Measurements from ENCODE around the gene ABCA8.
"Not testable (repeated sequence)": the region's sequence is repeated elsewhere in the genome, so short reads cannot be mapped to it uniquely, and the experiment has no call there.

The ABCA8 gene

DNA sequence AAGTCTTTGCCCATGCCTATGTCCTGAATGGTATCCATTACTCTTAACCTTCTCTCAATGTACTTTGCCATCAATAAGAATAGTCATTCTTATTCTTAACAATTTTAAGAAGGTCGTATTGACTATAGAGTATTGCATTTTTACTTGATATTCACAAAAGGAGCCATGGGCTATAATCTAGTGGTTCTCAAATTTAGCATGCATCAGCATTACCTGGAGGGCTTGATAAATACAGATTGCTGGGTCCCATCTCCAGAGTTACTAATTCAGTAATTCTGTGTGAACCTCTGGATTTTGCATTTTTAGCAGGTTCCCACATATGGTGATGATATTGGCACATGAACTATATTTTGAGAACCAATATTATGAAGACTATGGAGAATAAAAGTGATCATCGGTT, 89.6 kb downstream of the ABCA8 start:
- no peak for DNase-seq

DNA sequence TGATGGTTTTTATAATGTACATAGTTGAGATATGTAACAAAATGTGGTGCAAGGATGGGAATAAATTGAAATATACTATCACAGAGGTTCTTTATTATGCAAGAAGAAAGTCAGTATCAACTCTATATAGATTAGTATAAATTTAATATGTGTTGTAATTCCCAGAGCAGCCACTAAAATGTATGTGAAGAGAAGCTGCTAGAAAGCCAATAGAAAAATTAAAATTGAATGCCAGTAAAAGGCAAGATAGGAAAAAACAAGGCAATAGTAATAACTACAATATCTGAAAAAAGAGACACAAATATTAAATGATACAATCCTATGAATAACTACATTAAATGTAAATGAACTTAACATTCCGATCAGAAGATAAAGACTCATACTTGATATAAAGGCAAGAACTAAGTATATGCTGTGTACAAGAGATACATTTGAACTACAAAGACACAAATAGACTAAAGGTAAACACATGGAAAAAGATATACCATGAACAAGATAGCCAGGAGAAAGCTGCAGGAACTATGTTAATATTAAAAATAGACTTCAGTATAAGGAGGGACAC, 92.0 kb downstream of the ABCA8 start:
- no peak for DNase-seq

DNA sequence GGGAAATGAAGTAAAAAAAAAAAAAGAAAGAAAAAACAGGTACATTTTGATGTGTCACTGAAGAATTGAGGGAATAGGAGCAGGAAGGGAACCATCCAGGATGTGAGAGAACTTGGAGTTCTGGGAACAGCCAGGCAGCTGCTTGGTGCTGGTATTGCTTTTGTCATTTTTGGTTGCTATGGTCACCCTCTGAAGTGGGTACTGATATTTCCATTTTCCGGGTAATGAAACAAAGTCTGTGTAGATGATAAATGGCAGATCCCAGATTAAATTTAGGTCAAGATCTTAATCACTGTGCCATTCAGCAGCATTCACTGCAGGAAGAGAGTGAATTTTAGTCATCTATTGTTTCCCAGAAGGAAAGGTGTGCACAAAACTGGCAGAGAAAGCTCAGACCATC, 93.6 kb downstream of the ABCA8 start:
- DNase-seq, result no peak

DNA sequence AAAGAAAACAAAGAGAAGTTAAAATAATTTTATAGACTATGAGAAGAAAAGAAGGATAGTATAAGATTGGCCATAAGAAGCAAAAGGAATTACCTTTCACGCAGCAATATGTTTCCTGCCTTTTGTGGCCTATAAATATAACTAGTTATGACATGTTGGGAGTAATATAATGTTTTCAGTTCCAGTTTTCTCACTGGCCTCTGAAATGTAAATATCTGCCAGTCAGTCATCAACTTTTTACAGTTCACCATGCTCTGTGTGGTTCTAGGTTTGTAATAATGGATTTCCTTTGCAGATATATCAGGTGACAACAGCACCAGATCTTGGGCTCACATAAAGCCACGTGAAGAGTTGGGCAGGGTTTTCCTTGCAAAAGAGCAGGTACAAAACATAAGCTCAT, 94.3 kb downstream of the ABCA8 start:
- no peak for DNase-seq

DNA sequence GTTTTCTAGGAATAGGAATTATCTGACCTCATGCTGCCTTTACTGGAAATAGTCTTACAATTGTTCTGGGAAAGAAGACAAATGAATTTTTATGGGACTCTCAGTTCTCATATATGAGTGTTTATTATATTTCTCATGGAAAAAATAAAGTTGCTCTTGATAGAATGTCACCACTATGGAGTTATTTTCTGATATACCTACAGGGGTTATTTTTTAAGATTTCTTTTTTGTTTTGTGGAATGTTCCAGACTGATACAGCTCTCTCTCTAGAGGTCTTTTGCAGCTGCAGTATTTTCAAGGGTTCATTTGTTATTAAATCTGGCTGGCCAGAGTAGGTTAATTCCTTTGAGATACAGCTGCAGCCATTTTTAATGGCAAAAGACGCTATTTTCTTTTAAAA, 100.7 kb downstream of the ABCA8 start:
- DNase-seq, result no peak

DNA sequence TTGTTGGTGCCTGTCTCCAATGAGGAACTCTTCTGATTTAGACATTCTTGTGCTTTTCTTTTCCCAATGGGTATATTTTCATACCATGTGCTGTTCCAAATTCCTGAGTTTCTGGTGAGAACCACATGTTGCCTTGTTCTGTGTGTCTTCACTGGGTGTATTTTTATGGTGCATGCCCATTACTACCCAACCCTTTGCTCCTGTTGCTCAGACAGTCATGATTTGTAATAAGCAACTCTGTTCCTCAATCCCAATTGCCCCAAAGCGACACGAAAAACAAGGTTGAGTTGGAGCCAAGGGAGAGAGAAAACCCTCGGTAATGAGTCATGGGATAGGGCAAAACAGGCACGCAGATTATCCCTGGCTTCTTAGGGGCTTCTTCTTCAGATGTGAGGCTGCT, 101.8 kb downstream of the ABCA8 start:
- no peak for DNase-seq

DNA sequence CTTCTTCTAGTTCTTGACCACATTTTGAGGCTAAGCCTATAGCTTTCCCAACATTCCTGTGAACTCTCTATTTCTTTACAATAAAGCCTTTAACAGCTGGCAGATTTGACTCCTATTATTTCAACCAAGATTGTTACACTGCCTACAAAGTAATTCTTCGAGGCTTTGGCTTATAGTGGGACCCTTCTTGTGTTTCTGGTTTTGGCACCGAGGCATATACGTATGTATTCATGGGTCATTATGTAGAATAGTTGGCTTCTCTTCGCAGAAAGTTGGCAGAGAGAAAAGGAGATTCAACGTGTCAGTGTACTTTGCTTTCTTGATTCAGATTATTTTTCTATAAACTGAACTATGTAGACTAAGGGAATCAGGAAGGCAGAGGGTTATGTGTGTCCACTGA, 102.2 kb downstream of the ABCA8 start:
- DNase-seq, result no peak

DNA sequence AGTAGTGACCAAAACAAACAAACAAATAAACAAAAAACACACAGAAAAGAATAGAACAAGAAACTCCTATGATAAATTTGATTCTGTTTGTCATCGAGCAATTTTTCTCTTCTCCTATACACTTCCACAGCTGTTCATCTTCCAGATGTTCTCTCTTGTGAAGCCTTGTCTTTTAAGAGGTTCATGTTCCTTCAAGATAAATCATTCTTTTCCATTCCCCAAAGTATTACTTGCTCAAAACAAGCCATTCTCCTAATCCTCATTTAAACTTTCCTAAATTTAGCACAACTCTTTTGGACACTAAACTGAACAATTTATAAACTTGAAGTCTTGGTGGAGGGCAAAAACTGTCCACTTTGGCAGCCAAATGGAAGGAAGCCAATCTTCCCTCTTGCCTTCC, 103.3 kb downstream of the ABCA8 start:
- DNase-seq, result no peak

DNA sequence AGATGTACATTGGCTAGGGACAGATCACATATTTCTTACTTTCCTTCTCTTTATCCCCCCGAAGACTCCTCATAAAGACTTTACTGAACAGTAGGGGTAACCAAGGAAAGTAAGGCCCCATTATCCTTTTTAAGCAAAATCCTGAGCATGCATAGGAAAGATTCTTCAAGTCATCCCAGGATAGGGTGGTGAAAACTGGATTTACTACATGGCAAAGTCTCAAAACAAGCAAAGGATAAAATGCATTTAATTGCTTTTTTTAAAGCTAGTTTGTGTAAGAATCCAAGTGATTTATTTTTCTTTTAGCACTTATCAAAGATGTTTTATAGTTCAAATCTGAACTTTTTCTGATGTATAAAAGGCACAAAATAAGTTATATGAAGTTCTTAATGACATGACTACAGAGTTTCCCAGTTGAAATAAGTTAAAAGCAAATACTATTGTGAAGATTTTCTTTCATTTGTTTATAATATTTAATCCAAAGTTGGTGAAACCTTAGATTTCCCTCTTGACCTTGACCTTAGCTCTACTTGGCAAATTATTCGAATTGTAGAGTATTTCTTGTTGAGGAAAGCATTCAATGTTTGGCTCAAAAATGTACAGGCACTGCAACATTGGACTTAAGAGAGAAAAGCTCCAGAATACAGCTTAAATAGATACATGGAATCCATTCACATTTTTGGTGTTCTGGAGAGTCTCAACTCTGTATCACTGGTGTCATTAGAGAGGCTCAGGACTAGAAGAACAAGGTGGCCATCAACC, 104.3 kb downstream of the ABCA8 start:
- no peak for DNase-seq

DNA sequence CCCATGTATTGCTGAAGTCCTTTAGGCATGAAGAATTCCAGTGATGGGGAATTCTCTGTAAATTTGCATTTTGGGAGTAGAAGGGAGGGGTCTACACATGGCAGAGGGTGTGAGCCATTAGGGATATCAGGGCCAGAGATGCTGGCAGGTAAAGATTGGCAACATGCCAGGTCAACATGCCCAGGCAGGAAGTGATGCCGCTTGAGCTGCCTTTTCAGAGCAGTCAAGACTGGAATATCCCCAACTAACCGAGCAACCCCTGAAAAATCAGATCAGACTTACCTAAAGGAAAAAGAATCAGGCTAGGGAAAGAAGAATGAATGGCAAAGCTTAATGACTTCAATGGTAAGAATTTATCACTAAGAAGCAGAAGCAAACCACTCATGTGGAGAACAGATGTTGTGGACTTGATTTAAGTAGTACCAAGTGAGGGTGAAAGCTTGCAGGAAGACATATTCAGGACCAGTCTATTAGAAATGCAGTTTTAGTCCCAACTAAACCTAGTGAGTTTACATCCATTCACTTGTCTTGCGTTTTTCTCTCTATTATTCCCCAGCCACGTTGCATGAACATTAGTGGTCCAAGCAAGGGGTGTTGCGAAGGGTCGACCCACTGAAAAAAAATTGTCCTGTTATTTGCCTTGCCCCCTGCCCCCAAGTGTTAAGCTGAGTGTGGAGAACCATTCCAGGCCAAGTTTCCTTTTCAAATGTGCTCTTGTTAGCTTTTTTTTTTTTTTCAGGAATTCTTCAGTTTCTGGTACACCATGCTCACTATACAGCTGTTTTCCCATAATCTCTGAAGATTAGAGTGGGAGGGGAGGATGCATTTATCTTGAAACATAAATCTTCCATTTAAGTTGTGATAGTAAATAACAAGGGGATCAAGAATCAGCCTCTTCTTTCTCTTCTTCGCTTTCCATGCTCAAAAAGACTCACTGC, 105.2 kb downstream of the ABCA8 start:
- DNase-seq, result no peak

DNA sequence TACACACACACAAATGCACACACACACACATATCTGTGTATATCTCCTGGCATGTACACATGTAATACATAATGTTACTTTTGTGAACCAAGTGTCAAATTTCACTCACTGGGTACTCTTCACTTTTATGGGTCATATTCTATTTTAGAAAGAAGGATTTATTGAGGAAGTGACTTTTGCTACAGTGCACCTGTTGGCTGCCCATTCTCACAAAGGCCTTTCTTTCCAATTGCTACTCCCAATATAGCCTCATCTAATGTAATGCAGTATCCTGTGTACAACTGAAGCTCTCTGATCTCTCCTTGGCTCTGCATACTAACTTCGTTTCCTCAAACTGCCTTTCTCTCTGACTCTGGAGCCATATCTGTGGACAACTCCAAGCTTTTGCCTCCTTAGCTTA, 107.5 kb downstream of the ABCA8 start:
- no peak for DNase-seq

DNA sequence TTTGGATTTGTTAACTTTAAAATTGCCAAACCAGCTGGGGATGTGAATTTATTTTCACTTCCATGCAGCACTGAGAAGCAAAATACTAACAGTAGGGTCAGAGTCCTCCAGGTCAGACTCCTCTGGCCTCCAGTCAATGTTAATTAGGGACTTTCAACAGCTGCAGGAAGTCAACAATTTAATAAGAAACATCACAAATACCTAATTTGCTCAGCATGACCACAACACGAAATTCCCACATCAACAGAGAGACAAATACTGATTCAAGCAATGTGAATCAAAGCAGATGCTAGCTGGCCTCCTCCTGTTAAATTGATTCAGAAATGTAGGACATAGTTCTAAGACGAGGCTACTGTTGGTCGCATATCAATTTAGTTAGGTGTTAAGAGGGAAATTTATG, 111.7 kb downstream of the ABCA8 start:
- no peak for DNase-seq

DNA sequence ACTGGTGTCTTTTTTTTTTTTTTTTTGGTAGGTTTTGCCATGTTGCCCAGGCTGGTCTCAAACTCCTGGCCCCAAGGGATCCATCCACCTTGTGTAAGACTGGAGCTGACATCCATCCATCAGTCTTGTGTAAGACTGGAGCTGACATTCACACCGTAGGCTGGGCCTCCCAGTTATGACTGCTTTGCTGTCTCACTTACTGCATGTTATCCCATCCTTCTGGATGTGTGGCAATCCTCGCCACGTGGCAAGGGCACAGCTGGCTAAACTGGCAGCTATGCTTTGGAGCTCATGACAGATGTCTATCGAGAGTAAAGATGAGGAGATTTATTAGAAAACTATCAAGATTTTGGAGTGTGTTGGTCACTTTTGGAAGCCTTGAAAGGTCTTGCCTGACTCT, 115.1 kb downstream of the ABCA8 start:
- DNase-seq, result no peak

DNA sequence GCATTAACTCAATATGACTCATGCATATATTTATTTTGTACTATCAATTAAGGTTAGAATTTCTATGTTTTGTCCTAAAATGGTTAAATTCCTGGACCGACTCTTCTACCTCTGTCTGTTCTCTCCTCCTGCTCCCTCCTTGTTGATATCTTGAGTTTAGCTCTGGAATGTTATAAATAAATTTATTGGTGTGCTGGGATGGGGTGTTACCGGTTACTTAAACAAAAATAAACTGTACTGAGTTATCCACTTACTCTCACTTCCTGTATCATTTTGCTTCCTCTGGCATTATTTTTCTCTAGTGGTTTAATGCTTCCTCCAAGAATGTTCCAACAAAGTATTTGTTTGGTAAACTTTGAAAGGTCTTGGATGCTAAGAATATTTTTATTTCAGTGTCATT, 120.1 kb downstream of the ABCA8 start:
- DNase-seq, result no peak

DNA sequence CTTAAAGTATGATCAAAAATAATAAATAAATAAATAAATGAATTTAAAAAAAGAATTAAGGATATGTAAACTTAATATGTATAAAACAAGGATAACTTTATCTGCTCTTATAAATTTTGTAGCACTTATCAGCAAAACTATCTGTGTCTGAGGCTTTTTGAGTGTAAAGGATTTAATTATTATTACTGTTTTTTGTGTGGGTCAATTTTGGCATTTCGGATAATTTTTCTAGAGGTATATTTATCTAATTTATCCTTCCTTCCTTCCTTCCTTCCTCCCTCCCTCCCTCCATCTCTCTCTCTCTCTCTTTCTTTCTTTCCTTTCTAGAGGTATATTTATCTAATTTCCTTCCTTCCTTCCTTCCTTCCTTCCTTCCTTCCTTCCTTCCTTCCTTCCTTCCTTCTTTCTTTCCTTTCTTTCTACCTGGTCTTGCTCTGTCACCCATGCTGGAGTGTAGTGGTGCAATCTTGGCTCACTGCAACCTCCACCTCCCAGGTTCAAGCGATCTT, 120.8 kb downstream of the ABCA8 start:
- no peak for DNase-seq

DNA sequence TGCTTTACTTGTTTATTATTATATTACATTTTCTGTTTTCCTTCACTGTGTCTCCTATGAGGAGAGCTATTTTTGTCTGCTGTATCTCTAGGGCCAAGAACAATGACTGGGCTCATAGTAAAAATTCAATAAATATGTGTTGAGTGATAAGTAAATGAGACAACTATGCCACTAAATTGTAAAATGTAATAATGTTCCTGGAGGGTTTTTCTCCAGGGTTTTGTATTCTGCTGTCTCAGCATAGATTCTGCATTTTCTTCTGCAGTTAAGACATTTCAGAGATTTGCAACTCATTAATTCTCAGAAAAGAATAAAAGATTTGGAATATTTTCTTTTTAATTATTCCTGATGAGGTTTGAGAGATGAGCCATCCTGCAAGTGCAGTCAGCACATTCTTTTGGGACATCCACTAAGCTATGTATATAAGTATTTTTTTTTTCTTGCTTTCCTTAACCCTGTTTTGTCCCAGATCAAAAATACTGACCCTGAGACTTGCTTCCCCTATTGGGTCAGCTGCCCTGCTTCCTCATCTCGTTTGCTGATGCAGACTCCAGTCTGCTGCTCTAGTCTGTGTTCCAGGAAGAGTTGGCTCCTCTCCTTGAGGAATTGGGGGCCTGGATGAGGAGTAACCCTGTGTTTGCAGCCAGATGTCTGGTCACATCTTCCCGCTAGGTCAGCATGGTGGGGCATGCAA, 122.9 kb downstream of the ABCA8 start:
- DNase-seq, result no peak

DNA sequence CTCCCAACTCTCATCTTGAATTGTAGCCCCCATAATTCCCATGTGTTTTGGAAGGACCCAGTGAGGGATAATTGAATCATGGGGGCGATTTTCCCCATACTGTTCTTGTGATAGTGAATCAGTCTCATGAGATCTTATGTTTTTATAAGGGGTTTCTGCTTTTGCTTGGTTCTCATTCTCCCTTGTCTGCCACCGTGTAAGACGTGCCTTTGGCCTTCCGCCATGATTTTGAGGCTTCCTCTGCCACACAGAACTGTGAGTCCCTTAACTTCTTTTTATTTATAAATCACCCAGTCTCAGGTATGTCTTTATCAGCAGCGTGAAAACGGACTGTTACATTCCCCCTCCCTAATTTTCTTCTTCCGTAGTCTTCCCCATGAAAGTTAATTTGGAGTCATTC, 124.0 kb downstream of the ABCA8 start:
- no peak for DNase-seq

DNA sequence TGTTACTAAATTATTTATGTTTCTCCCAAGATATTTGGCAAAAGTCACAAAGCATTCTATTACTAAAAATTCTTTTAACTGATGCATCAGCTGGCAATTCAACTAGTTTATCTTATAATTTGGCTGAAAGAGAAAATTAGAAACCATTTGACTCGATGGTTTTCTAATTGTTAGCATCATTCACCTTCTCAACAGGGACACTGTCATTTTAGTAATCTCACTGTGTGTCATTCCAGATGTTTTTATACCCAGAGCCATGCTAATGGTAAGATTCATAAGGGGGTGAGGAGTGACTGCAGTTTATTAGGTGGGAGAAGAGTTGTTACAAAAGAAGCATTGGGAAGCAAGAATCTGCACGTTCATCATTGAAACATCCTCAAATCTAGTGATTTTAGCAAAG, 124.9 kb downstream of the ABCA8 start:
- no peak for DNase-seq

DNA sequence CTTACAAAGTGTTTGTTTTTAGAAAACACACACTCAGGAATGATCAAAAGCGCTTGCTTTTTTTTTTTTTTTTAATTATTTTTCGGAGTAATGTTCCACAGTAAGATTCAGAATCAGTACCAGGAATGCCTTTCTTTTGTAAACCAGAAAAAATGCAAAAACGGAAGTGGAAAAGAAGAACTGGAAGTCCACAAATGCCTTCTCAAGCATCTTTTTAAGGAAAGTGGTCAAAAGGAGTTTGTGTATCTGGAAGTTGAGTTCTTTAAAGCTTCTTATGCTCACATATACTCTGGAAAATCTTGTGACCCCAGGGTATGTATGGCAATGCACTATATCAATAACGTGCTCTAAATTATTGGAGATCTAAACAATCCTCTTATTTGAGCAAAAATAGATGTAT, 126.0 kb downstream of the ABCA8 start:
- no peak for DNase-seq

DNA sequence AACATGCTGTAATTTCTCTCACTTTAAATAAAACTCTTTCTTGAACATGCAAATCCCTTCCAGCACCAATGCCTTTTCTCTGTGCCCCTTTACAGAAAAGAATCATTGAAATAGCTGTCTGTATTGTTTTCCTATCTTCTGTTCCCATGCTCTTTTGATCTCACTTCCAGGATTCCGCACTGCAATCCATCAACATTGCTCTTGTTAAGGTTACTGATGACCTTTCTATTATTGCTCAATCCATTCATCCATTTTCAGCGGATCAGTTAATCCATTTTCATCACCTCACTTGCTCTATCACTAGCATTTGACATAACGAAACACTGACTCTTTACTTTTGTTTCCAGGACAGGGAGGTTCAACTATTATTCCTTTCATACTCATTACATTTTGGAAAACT, 130.5 kb downstream of the ABCA8 start:
- DNase-seq, result no peak

DNA sequence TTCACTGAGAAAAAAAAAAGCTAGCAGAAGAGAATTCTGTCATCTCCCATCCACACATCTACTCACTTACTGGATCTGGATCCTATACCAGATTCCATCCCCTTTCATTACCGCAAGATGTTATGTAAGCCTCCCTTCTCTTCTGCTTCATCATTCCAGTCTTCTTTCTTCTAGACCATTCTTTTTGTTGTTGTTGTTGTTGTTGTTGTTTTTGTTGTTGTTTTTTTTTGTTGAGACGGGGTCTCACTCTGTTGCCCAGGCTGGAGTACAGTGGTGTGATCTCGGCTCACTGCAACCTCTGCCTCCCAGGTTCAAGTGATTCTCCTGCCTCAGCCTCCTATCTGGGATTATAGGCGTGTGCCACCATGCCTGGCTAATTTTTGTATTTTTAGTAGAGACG, 131.0 kb downstream of the ABCA8 start:
- DNase-seq, result not testable (repeated sequence)

DNA sequence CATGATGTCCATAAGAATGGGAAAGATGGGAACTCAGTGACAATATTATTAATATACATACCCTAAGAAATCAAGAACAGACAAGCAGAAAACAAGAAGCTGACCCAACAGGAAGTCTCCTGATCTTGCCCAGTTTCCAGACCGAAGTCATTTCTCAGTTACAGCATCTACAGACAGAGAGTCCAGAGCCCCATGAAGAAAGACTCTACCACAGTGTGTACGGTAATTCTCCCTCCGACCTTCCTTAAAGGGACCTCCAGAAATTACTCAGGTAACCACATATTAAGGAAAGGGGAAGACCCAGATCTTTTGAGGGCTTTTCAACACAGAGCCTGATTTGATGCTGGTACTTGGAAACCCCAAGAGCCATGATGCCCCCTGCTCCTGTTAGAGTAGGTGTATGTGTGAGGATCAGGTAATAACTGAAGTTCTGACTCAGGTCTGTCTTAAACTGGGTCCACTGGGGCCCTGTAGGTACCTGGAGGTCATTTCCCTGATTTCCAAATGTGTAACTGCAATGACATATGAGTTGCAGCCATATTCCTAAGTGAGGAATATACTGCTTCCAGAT, 132.4 kb downstream of the ABCA8 start:
- no peak for DNase-seq
